ENCODE measurements around the gene ABCB4. TPM values are rescaled to one million over a fixed set of nuclear protein-coding genes. Genes with fewer than 3 reads are reported as not detected.
A peak's percentile ranks its signal among the peaks of the same experiment; 100 is the strongest.

The ABCB4 gene
- total RNA-seq, 2 donors from 2014 or later = 0.05 to 1.1 TPM

GRCh38 chr7:87459941-87460340 lies 15.5 kb downstream of the ABCB4 start:
- DNase-seq (ENCODE audit: low spot score) = no peak
- TF ChIP-seq CTCF (IDR thresholded peaks at IDR 0.05) (no peak), POLR2A (IDR thresholded peaks at IDR 0.05) (no peak), POLR2AphosphoS5 (IDR thresholded peaks at IDR 0.05) (no peak)
- H3K4me1 ChIP-seq (replicated peaks) = no peaks in the 10 kb centered on the region
- H3K27ac ChIP-seq = no peak overlapping the region
- no peaks in the 10 kb centered on the region for H3K27me3 ChIP-seq (replicated peaks; ENCODE audit: insufficient read depth)
- intact Hi-C loops (cut with DNase I) = no loop called here
- H3K9me3 ChIP-seq = no peaks in the 10 kb centered on the region
- H3K36me3 ChIP-seq = no peaks in the 10 kb centered on the region
- 95% methylated on average over 2 of the region's 2 CpGs for WGBS
- no peak overlapping the region for H3K4me3 ChIP-seq

DNA sequence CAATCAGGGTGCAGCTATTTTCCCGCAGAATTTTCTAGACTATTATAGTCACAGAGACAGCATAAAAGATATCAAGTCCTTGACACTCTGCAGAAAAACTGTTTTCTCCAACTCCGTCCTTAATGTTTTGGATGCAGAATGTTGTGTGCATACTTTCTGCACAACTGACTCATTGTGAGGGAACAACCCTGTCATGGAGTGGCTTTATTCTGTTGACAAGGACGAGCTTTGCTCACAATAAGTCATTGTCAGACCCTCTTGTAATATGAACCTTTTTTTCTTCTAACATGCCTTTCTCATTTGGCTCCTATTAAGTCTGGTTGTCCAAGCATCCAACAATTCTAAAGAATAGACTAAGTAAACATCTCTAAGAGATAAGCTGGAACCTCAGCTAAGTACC lies 17.3 kb downstream of the ABCB4 start:
- TF ChIP-seq CTCF (IDR thresholded peaks at IDR 0.05) (no peak), POLR2A (IDR thresholded peaks at IDR 0.05) (no peak), POLR2AphosphoS5 (IDR thresholded peaks at IDR 0.05) (no peak)
- 47% methylated on average over 3 of the region's 3 CpGs for WGBS
- Histone ChIP-seq H3K27me3 (replicated peaks; ENCODE audit: insufficient read depth) (no peaks in the 10 kb centered on the region), H3K4me1 (replicated peaks) (no peaks in the 10 kb centered on the region), H3K4me3 (no peak overlapping the region), H3K36me3 (no peaks in the 10 kb centered on the region), H3K27ac (no peak overlapping the region), H3K9me3 (no peaks in the 10 kb centered on the region)
- DNase-seq (ENCODE audit: low spot score) = no peak
- intact Hi-C loops (cut with DNase I) = no loop called here

- TF ChIP-seq POLR2A (IDR thresholded peaks at IDR 0.05) (no peak), CTCF (IDR thresholded peaks at IDR 0.05) (no peak), POLR2AphosphoS5 (IDR thresholded peaks at IDR 0.05) (no peak)
- DNase-seq (ENCODE audit: low spot score) = no peak
- Histone ChIP-seq H3K36me3 (no peaks in the 10 kb centered on the region), H3K4me3 (no peak overlapping the region), H3K27me3 (replicated peaks; ENCODE audit: insufficient read depth) (no peaks in the 10 kb centered on the region), H3K4me1 (replicated peaks) (no peaks in the 10 kb centered on the region), H3K27ac (no peak overlapping the region), H3K9me3 (no peaks in the 10 kb centered on the region)
- 62% methylated on average over 2 of the region's 2 CpGs for WGBS
- intact Hi-C loops (cut with DNase I) = no loop called here
These were observed 19.2 kb downstream of the ABCB4 start for GRCh38 chr7:87456247-87456646.

- H3K4me1 ChIP-seq (replicated peaks) = no peaks in the 10 kb centered on the region
- no peak for DNase-seq (ENCODE audit: low spot score)
- no peak overlapping the region for H3K27ac ChIP-seq
- WGBS = 42% methylated on average over 4 of the region's 4 CpGs
- H3K4me3 ChIP-seq = no peak overlapping the region
- peak in 1 of 4 experiments; percentile 19 for TF ChIP-seq CTCF (IDR thresholded peaks at IDR 0.05)
- TF ChIP-seq POLR2AphosphoS5 (IDR thresholded peaks at IDR 0.05) = no peak
- H3K27me3 ChIP-seq (replicated peaks; ENCODE audit: insufficient read depth) = no peaks in the 10 kb centered on the region
- intact Hi-C loops (cut with DNase I) = no loop called here
- no peaks in the 10 kb centered on the region for H3K9me3 ChIP-seq
- H3K36me3 ChIP-seq = no peaks in the 10 kb centered on the region
These were observed 23.2 kb downstream of the ABCB4 start for GRCh38 chr7:87452279-87452678.

DNA sequence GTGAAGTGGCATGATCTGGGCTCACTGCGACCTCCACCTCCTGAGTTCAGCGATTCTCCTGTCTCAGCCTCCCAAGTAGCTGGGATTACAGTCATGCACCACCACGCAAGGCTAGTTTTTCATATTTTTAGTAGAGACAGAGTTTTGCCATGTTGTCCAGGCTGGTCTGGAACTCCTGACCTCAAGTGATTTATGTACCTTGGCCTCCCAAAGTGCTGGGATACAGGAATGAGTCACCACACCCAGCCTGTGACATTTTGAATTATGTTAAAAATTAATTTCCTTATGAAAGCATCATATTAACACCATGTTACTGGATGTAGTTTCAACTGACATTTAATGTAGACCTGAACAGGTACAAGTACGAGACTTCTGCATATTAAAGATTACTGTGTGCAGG lies 24.3 kb downstream of the ABCB4 start:
- Histone ChIP-seq H3K4me3 (no peak overlapping the region), H3K4me1 (replicated peaks) (no peaks in the 10 kb centered on the region), H3K9me3 (no peaks in the 10 kb centered on the region), H3K27me3 (replicated peaks; ENCODE audit: insufficient read depth) (no peaks in the 10 kb centered on the region), H3K27ac (no peak overlapping the region), H3K36me3 (no peaks in the 10 kb centered on the region)
- DNase-seq (ENCODE audit: low spot score) = no peak
- WGBS = 92% methylated on average over 4 of the region's 4 CpGs
- intact Hi-C loops (cut with DNase I) = no loop called here
- TF ChIP-seq POLR2AphosphoS5 (IDR thresholded peaks at IDR 0.05) = no peak

All from prostate gland (tissue), 2 donors.